A673 (cell line): ENCODE data around the gene LARP1. TPM values are rescaled to one million over a fixed set of nuclear protein-coding genes. Genes with fewer than 3 reads are reported as not detected.

Experiments
- BruUV-seq: library from RNA; stranded (reverse); fragments of 400-500 nt; replicated peaks from 2 replicates; lab custom pipeline; 2021; lab: Mats Ljungman, UMichigan
- CTCF ChIA-PET: fragments of 300-600 bp; sonication (Branson Sonifier 250); formaldehyde crosslinking; loops from one replicate; lab custom pipeline; 2022; ENCODE audit warnings: antibody characterized with exemption; lab: Charles Lee
- POLR2A ChIA-PET: fragments of 300-600 bp; sonication (Branson Sonifier 250); formaldehyde crosslinking; loops from one replicate; lab custom pipeline; 2022; ENCODE audit warnings: antibody characterized with exemption; ENCODE audit not compliant: low non-redundant PET; lab: Charles Lee
- DNase-seq: peaks from one replicate; pipeline ENCODE4 v3.0.0-alpha.2; 2015; ENCODE audit warnings: low spot score
- H3K27ac ChIP-seq: fragments of 200-600 bp; sonication (generic); 2 replicates; pipeline ENCODE4 v1.5.1; 2016; ENCODE audit warnings: mixed run types, low read depth, mild to moderate bottlenecking, mixed read lengths, antibody characterized with exemption, low read length; ENCODE audit not compliant: poor library complexity, severe bottlenecking
- H3K27me3 ChIP-seq: fragments of 200-600 bp; sonication (generic); replicated peaks from 2 replicates; pipeline ENCODE4 v1.6.1; 2017; ENCODE audit warnings: mixed run types, low read depth, mild to moderate bottlenecking, mixed read lengths, antibody characterized with exemption, low read length; ENCODE audit not compliant: insufficient read depth, poor library complexity
- H3K36me3 ChIP-seq: fragments of 200-600 bp; sonication (generic); 2 replicates; pipeline ENCODE4 v1.6.1; 2016; ENCODE audit warnings: mixed run types, mild to moderate bottlenecking, mixed read lengths, antibody characterized with exemption, low read length; ENCODE audit not compliant: insufficient read depth, poor library complexity, severe bottlenecking
- H3K4me1 ChIP-seq: fragments of 200-600 bp; sonication (generic); 2 replicates; pipeline ENCODE4 v1.6.1; 2017; ENCODE audit warnings: mixed run types, mild to moderate bottlenecking, mixed read lengths, antibody characterized with exemption, low read length; ENCODE audit not compliant: insufficient read depth, poor library complexity, severe bottlenecking
- H3K4me3 ChIP-seq: fragments of 200-600 bp; sonication (generic); 2 replicates; pipeline ENCODE4 v1.5.1; 2016; ENCODE audit warnings: low read depth, mixed run types, mild to moderate bottlenecking, mixed read lengths, low read length; ENCODE audit not compliant: poor library complexity, severe bottlenecking
- H3K9me3 ChIP-seq: fragments of 200-600 bp; sonication (generic); 2 replicates; pipeline ENCODE4 v1.6.1; 2016; ENCODE audit warnings: mixed run types, low read depth, mild to moderate bottlenecking, mixed read lengths, antibody characterized with exemption, low read length; ENCODE audit not compliant: poor library complexity, severe bottlenecking
- CTCF ChIP-seq: fragments of 300-800, 200-600 bp; sonication (generic); conservative IDR thresholded peaks from 2 replicates; pipeline ENCODE4 v1.5.1; 2017; ENCODE audit warnings: low read depth, mild to moderate bottlenecking, antibody characterized with exemption, low read length, moderate library complexity, mixed read lengths
- EZH2 ChIP-seq: fragments of 200-600 bp; sonication (generic); IDR thresholded peaks from 2 replicates; pipeline ENCODE4 v1.6.1; 2017; ENCODE audit warnings: borderline replicate concordance, low read depth, mild to moderate bottlenecking, mixed read lengths, antibody characterized with exemption, low read length; ENCODE audit not compliant: poor library complexity, severe bottlenecking
- intact Hi-C: fragments of 100-400 bp; cut with micrococcal nuclease; formaldehyde crosslinking; loops from one replicate; pipeline ENCODE4 v1.10.0; 2022; ENCODE audit not compliant: unreplicated experiment
- total RNA-seq: library from RNA; stranded (reverse); gene quantifications from 2 replicates; pipeline ENCODE4 v1.2.3, GENCODE V29; 2021

LARP1 gene
- total RNA-seq, 1 experiment from 2014 or later: 257 TPM

GRCh38 chr5:154712518-154713437 lies 42.4 kb upstream of the LARP1 start:
- CTCF ChIA-PET: no interaction called here
- no peaks in the 10 kb centered on the region for H3K9me3 ChIP-seq
- H3K4me3 ChIP-seq: no peak overlapping the region
- H3K27ac ChIP-seq: no peak overlapping the region
- no peak for DNase-seq
- no peaks in the 10 kb centered on the region for H3K36me3 ChIP-seq
- POLR2A ChIA-PET: no interaction called here
- peaks cover 18% of the 10 kb centered on the region for H3K4me1 ChIP-seq
- no peaks in the 10 kb centered on the region for H3K27me3 ChIP-seq
- TF ChIP-seq EZH2 (no peak), CTCF (no peak)
- BruUV-seq: no TSS peak
- intact Hi-C loops: no loop called here

- TF ChIP-seq CTCF: no peak
- TF ChIP-seq EZH2: no peak
- ChIA-PET POLR2A (no interaction called here), CTCF (interaction anchor here (0.6 kb wide), 2 partner anchors 9 to 25 kb away, joined by 3 to 4 read pairs; no protein-coding TSS in a partner anchor)
- intact Hi-C loops: no loop called here
- H3K4me3 ChIP-seq: no peak overlapping the region
- no peaks in the 10 kb centered on the region for H3K9me3 ChIP-seq
- no peaks in the 10 kb centered on the region for H3K36me3 ChIP-seq
- BruUV-seq: no TSS peak
- H3K4me1 ChIP-seq: peaks cover 18% of the 10 kb centered on the region
- no peaks in the 10 kb centered on the region for H3K27me3 ChIP-seq
- DNase-seq: no peak
- H3K27ac ChIP-seq: peak overlapping the region; percentile 30
These were observed 41.5 kb upstream of the LARP1 start for GRCh38 chr5:154713615-154714125.

GRCh38 chr5:154714266-154714986 lies 40.8 kb upstream of the LARP1 start:
- intact Hi-C loops: no loop called here

More at GRCh38 chr5:154714266-154714986, 40.8 kb upstream of the LARP1 start:
- BruUV-seq: no TSS peak
- Histone ChIP-seq H3K27ac (no peak overlapping the region), H3K4me3 (no peak overlapping the region), H3K27me3 (no peaks in the 10 kb centered on the region), H3K36me3 (no peaks in the 10 kb centered on the region), H3K9me3 (no peaks in the 10 kb centered on the region), H3K4me1 (peaks cover 18% of the 10 kb centered on the region)
- ChIA-PET CTCF (interaction anchor here (0.6 kb wide), 1 partner anchor 10 kb away, joined by 4 read pairs; no protein-coding TSS in a partner anchor), POLR2A (no interaction called here)
- peak; percentile 20 for DNase-seq
- TF ChIP-seq CTCF (no peak), EZH2 (no peak)
